GM19025 (cell line): ENCODE data around the gene CDH4.
"Not testable (repeated sequence)": the region's sequence is repeated elsewhere in the genome, so short reads cannot be mapped to it uniquely, and the experiment has no call there.

Experiments
- ATAC-seq: cut with Tn5 transposase; IDR thresholded peaks from one replicate; pipeline ENCODE4 v1.9.1; 2021; ENCODE audit warnings: mild to moderate bottlenecking, low read depth, moderate library complexity; ENCODE audit not compliant: unreplicated experiment

Gene CDH4

GRCh38 chr20:61948056-61948455, 696.0 kb downstream of the CDH4 start:
- not testable (repeated sequence) for ATAC-seq

- ATAC-seq = no peak
Measured at GRCh38 chr20:61948586-61949362, 696.7 kb downstream of the CDH4 start.

GRCh38 chr20:61949363-61949713, 697.3 kb downstream of the CDH4 start:
- no peak for ATAC-seq

GRCh38 chr20:61949714-61950640, 697.9 kb downstream of the CDH4 start:
- ATAC-seq = no peak

GRCh38 chr20:61950641-61951071, 698.6 kb downstream of the CDH4 start:
- no peak for ATAC-seq

GRCh38 chr20:61951695-61952533, 699.9 kb downstream of the CDH4 start:
- ATAC-seq = no peak

- ATAC-seq = no peak
Measured at GRCh38 chr20:61953037-61954021, 701.3 kb downstream of the CDH4 start.

- no peak for ATAC-seq
Measured at GRCh38 chr20:61954276-61955021, 702.4 kb downstream of the CDH4 start.

- no peak for ATAC-seq
Measured at GRCh38 chr20:61955668-61956395, 703.8 kb downstream of the CDH4 start.

GRCh38 chr20:61956396-61957342, 704.6 kb downstream of the CDH4 start:
- no peak for ATAC-seq

- no peak for ATAC-seq
Measured at GRCh38 chr20:61957961-61958715, 706.1 kb downstream of the CDH4 start.

GRCh38 chr20:61958773-61959700, 707.0 kb downstream of the CDH4 start:
- ATAC-seq = no peak

- ATAC-seq = no peak
Measured at GRCh38 chr20:61960836-61961235, 708.8 kb downstream of the CDH4 start.

- no peak for ATAC-seq
Measured at GRCh38 chr20:61963149-61963548, 711.1 kb downstream of the CDH4 start.
